ENCODE data around the gene BCR.

The BCR gene

GRCh38 chr22:23283591-23284503, 103.5 kb downstream of the BCR start:
- no peak overlapping the region for H3K4me3 ChIP-seq (ENCODE audit: low read depth, low read length)
- no peak for DNase-seq (ENCODE audit: low read depth)
- no peak for TF ChIP-seq POLR2A (IDR thresholded peaks at IDR 0.05; ENCODE audit: extremely low read depth, insufficient read length)
- no peak for TF ChIP-seq MYC (IDR thresholded peaks at IDR 0.05; ENCODE audit: low read depth, low read length)
- TF ChIP-seq, protein P1, sequence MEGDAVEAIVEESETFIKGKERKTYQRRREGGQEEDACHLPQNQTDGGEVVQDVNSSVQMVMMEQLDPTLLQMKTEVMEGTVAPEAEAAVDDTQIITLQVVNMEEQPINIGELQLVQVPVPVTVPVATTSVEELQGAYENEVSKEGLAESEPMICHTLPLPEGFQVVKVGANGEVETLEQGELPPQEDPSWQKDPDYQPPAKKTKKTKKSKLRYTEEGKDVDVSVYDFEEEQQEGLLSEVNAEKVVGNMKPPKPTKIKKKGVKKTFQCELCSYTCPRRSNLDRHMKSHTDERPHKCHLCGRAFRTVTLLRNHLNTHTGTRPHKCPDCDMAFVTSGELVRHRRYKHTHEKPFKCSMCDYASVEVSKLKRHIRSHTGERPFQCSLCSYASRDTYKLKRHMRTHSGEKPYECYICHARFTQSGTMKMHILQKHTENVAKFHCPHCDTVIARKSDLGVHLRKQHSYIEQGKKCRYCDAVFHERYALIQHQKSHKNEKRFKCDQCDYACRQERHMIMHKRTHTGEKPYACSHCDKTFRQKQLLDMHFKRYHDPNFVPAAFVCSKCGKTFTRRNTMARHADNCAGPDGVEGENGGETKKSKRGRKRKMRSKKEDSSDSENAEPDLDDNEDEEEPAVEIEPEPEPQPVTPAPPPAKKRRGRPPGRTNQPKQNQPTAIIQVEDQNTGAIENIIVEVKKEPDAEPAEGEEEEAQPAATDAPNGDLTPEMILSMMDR (IDR thresholded peaks at IDR 0.05; ENCODE audit: low read depth, low read length), result no peak
- TF ChIP-seq, protein P2, sequence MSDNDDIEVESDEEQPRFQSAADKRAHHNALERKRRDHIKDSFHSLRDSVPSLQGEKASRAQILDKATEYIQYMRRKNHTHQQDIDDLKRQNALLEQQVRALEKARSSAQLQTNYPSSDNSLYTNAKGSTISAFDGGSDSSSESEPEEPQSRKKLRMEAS (IDR thresholded peaks at IDR 0.05; ENCODE audit: low read depth, low read length), result no peak

DNA sequence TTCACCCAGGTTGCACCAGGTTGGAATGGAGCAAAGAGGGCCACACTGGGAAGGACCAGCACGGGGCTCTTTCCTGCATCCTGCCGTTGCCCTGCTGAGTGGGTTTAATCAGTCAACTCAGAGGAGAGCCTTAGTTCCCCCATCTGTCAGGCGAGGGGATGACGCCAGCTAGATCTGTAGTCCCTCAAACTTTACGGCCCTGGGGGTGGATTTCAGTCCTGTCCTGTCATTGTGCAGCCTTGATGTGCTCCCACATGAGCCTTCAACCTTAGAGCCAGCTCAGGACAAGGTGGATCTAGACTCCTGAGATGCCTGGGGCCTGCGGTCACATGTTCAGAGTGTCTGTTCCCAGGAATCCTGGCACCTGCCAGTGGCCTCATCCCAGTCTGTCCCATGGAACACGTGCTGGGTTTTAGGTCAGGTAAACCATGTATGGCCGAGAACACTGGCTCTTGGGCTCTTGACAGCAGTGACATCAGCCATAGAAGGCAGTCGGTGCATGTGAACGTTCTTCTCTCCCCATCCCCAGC, 104.3 kb downstream of the BCR start:
- no peak for DNase-seq (ENCODE audit: low read depth)
- TF ChIP-seq, protein P1 (IDR thresholded peaks at IDR 0.05; ENCODE audit: low read depth, low read length), result no peak
- no peak overlapping the region for H3K4me3 ChIP-seq (ENCODE audit: low read depth, low read length)

DNA sequence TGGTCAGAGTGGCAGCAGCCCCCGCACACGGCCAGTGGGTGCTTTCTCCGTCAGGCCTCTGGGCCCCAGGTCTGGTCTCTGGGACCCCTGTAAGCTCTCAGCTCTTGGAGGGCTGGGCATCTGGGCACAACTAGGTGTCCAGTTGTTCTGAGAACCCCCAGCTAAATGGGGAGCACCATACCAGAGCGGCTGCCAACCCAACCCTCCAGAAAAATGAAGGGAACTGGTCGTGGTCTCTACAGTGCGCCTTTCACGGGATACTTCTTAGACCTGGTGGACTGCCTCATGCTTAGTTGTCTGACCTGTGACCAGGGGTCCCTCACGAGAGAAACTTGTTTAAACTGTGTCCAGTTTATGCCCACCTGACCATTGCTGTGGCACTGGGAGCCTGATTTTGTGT, 104.9 kb downstream of the BCR start:
- no peak for TF ChIP-seq POLR2A (IDR thresholded peaks at IDR 0.05; ENCODE audit: extremely low read depth, insufficient read length)
- TF ChIP-seq, protein P1 (IDR thresholded peaks at IDR 0.05; ENCODE audit: low read depth, low read length), result no peak
- TF ChIP-seq MYC (IDR thresholded peaks at IDR 0.05; ENCODE audit: low read depth, low read length), result no peak
- TF ChIP-seq, protein P2 (IDR thresholded peaks at IDR 0.05; ENCODE audit: low read depth, low read length), result no peak
- DNase-seq (ENCODE audit: low read depth), result no peak
- no peak overlapping the region for H3K4me3 ChIP-seq (ENCODE audit: low read depth, low read length)

DNA sequence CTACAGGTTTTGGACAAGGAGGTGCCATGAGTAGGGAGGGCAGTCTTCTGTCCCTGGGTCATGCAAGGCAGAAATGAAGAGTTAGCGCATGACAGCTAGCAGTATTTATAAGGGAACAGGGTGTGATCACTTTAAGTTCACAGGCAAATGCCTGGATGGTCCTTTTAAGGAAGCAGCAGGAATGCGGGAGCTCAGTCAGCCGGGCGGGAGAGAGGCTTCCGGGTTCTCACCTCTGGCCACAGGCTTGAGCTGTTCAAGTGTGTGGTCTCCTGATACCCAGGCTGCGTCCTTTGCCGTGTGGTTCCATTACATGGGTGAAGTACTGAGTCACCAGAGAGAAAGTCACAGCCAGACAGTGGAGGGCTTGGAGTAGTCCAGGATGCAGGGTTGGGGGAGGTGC, 105.4 kb downstream of the BCR start:
- no peak overlapping the region for H3K4me3 ChIP-seq (ENCODE audit: low read depth, low read length)
- TF ChIP-seq, protein P2 (IDR thresholded peaks at IDR 0.05; ENCODE audit: low read depth, low read length), result no peak
- TF ChIP-seq, protein P1 (IDR thresholded peaks at IDR 0.05; ENCODE audit: low read depth, low read length), result no peak
- no peak for TF ChIP-seq POLR2A (IDR thresholded peaks at IDR 0.05; ENCODE audit: extremely low read depth, insufficient read length)
- no peak for TF ChIP-seq MYC (IDR thresholded peaks at IDR 0.05; ENCODE audit: low read depth, low read length)
- no peak for DNase-seq (ENCODE audit: low read depth)

GRCh38 chr22:23286296-23286695, 106.0 kb downstream of the BCR start:
- no peak for DNase-seq (ENCODE audit: low read depth)
- TF ChIP-seq MYC (IDR thresholded peaks at IDR 0.05; ENCODE audit: low read depth, low read length) (no peak), POLR2A (IDR thresholded peaks at IDR 0.05; ENCODE audit: extremely low read depth, insufficient read length) (no peak)
- TF ChIP-seq, protein P1 (IDR thresholded peaks at IDR 0.05; ENCODE audit: low read depth, low read length), result no peak
- TF ChIP-seq, protein P2 (IDR thresholded peaks at IDR 0.05; ENCODE audit: low read depth, low read length), result no peak

More at GRCh38 chr22:23286296-23286695, 106.0 kb downstream of the BCR start:
- H3K4me3 ChIP-seq (ENCODE audit: low read depth, low read length), result no peak overlapping the region

All from NB4 (cell line).